ENCODE data around the gene CLBA1.

The CLBA1 gene

DNA sequence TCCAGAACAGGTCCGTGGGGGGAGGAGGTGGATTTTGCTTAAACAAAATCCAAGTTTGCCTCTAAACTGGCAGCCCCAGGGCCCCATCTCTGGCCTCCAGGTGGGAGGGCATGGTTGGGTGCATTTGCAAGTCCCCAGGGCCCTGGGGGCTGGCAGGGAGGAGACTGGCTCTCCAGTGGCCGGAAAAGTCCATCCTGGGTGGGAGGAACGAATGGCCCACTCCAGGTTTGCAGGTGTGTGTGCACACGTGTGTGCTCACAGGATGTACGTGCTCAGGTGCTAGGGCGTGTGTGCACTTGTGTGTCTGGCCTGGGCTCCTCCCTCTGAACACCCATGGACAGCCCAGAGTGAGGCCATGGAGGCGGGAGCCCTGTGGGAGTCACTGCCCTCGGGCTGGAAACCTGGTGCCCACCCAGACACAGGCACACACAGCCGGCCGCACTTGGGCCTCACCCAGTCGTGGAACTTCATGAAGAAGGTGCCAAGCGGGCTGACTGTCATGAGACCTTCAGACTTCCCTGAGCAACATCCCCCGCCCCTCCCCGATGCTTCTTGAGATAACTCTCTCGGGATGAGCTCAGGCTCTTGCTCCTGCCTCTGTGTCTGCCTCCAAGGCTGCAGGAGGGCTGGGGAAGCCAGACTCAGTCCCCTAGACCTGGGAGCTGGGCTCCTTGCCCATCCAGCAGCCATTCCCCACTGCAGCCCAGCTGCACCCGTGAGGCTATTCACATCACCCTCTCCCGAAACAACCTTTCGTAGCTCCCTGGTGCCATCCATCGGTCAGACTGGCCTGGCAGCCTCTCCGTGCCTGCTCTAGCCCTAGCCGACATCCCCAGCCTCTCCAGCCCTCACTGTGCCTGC is 16.8 kb upstream of the CLBA1 start:
- no peak for TF ChIP-seq GATA3 (IDR thresholded peaks at IDR 0.05; ENCODE audit: low read depth, low read length)
- no peak for TF ChIP-seq GATA2 (IDR thresholded peaks at IDR 0.05; ENCODE audit: low read depth, low read length)

DNA sequence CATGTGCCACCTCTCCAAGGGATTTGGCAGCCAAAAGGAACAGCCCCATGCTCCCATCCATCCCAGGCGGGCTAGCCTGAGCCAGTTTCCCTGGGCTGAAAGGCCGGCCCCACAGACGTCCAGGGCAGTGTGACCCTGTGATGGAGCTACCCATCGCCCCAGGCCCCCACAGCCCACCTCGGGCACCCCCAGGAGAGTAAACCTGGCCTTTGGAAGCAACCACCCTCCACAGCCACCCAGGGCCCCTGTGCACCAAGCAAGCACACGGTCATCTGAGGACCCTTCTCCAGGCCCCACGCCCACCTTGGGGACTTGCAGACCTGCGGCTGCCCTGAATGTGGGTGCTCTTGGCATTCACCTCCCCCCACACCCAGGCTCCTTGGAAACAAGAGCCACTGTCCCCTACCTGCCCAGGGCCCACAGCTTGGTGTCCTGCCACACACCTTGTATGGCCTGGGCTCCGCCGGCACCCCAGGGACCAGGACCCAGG is 15.8 kb upstream of the CLBA1 start:
- TF ChIP-seq GATA2 (IDR thresholded peaks at IDR 0.05; ENCODE audit: low read depth, low read length): no peak
- TF ChIP-seq GATA3 (IDR thresholded peaks at IDR 0.05; ENCODE audit: low read depth, low read length): no peak

DNA sequence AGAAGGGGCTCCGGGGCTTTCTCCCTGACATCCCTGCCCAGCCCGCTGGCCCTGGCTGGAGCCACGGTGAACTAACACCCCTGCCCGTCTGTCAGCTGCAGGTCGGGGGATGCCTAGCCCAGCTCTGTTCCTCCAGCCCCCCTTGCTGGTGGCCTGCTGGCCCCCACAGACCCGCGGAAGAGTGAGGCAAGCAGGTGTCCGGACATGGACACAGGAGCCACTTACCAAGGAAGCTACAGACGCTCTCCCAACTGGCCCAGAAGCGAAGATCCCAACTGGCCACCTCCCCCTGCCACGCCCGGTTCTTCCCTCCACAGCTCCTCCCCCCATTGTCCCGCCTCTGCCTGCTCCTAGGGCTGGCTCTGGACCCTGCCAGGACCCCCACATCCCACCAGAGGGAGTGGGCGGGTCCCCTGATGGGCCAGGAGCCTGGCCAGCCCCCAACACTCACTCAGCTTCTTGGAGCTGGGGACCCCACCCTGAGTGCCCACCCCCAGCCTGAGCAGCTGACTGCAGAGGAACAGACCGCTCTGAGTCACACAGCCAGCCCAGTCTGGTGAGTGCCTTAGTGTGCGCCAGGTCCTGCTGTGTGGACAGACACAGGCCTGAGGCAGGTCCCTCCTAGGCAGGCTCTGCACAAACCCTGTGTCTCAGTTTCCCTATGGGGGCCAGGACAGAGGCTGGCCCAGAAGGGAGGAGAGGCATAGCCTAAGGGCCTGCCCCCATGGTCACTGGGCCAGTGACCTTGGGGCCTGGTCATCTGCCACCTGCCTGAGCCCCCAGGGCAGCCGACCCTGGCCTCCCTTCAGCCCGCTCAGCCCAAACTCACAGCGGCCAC is 15.1 kb upstream of the CLBA1 start:
- TF ChIP-seq GATA2 (IDR thresholded peaks at IDR 0.05; ENCODE audit: low read depth, low read length) (no peak), GATA3 (IDR thresholded peaks at IDR 0.05; ENCODE audit: low read depth, low read length) (no peak)

DNA sequence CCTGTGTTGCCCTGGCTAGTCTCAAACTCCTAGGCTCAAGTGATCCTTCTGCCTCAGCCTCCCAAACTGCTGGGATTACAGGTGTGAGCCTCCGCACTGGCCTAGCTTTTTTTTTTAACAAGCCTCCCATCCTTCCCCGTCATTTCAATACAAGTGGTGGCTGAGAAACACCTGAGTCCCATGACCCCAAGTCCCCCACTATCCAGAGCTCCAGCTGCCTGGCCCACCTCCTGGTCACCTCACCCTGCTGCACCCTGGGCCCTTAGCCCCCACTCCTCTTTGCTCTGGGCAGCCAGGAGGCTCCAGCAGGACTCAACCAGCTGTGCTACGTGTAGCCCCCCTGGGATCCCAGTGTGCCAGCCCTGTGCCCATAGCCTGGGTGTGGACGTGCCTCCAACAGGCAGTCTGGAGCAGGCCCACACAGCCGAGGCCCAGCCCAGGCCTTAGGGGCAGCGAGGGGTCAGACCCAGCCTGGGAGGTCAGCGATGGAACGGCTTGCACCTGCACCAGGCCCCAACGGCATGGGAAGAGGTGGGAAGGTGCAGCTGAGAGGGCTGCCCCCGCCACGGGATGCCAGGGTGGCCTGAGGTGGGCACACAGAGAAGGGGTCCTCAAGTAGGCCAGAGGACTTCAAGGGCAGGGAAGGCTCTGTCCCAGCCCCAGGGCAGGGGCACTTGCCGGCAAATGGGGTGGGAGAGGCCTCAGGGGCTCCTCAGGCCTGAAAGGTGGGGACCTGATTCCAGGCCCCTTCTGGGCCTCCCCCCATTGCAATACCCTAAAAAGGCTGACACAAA is 13.9 kb upstream of the CLBA1 start:
- TF ChIP-seq GATA2 (IDR thresholded peaks at IDR 0.05; ENCODE audit: low read depth, low read length): no peak
- TF ChIP-seq GATA3 (IDR thresholded peaks at IDR 0.05; ENCODE audit: low read depth, low read length): no peak

DNA sequence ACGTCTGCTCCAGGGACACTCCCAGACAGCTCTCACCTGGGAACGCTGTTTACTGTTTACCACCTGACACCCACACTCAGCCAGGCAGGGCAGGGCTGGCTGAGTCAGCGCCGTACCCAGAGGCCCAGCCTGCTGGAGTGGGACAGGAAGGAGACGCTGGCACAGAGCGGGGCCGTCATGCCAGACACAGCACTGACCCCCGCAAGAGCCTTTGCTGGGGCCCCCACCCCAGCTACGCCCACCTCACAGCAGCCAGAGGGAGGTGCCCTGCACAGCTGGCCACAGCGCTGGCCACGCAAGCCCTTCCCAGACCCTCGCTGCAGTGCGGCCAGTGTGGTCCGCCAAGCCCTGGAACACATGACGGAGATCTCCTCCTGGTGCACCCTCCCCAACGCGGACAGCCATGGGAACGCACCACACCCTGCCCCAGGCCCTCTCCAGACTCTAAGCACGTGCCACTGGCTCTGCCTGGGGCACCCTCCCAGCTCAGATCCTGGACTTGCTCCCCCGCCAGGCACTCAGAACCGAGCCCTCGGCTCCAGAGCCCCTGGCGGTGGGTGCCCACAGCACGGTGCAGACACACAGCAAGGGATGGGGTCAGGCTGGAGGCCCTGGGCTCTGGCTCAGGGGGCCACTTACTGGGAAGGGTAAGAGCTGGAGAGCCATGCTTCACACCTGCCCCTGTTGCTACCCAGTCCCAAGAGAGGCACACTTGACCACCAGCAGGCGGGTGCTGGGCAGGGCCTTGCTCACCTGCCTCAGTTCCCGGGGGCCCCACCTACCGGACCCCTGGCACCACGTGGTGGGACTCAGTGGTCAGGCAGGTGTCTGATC is 13.1 kb upstream of the CLBA1 start:
- TF ChIP-seq GATA3 (IDR thresholded peaks at IDR 0.05; ENCODE audit: low read depth, low read length): no peak
- no peak for TF ChIP-seq GATA2 (IDR thresholded peaks at IDR 0.05; ENCODE audit: low read depth, low read length)

DNA sequence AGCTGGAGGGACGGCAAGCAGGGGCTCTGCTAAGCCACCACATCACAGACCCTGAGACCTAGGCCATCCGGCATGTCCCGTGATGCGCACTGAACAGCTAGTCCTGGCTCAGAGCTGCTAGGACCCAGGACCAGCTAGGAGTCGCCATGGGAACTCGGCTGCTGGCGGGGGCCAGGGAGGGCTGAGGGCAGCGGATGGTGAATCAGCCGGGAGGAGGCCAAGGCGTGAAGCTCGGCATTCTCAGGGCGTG is 12.5 kb upstream of the CLBA1 start:
- TF ChIP-seq GATA2 (IDR thresholded peaks at IDR 0.05; ENCODE audit: low read depth, low read length): no peak
- no peak for TF ChIP-seq GATA3 (IDR thresholded peaks at IDR 0.05; ENCODE audit: low read depth, low read length)

DNA sequence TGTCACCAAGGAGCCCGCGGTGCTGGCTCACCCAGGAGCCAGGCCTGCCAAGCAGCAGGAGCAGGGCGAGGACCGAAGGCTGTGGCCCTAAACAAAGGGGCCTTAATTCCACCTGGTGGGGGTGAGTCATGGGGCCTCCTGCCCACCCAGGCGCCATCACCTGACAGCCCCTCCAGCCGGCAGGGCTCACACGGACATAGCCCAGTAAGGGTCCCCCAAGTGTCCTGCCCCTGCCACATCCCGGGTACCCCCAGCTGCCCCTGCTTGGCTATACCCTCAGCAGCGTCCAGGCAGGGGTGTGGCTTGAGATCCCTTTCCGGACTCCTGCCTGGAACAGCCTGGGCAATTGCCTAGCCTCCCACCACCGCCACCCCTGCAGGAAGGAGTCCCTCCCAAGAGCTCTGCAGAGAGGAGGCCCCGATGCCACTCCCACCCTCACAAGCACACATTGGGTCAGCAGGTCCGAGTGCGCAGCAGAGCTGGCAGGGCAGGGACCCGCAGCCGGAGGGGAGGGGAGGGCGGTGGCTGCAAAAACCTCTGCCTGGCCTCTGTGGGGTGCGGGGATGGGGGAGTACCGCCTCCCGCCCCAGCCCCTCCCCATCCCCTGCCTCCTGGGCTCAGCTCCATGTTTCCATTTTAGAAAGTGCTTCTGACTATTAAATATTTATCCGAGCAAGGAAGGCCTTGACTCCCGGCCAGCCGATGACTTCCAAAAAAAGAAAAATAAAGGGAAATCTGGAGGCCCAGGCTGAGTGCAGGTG is 12.0 kb upstream of the CLBA1 start:
- TF ChIP-seq GATA3 (IDR thresholded peaks at IDR 0.05; ENCODE audit: low read depth, low read length): no peak
- TF ChIP-seq GATA2 (IDR thresholded peaks at IDR 0.05; ENCODE audit: low read depth, low read length): no peak

DNA sequence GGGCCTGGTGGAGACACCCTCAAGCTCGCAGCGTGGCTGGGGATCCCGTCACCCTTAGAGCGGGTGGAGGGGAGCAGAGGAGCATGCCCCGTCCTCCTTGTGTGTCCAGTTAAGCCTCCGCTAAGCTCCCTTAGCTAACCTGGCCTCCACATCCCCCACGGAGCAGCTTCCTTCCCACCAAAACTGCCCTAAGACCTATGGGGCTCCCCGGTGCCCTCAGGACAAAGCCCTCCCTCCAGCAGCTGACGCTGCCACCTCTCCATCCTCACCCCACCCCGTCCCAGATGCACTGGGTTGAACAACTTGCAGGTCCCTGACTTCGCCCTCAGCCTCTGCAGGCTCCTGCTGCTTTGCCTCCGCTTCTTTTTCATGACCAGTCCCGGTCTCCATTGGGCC is 11.4 kb upstream of the CLBA1 start:
- TF ChIP-seq GATA3 (IDR thresholded peaks at IDR 0.05; ENCODE audit: low read depth, low read length) (no peak), GATA2 (IDR thresholded peaks at IDR 0.05; ENCODE audit: low read depth, low read length) (no peak)

DNA sequence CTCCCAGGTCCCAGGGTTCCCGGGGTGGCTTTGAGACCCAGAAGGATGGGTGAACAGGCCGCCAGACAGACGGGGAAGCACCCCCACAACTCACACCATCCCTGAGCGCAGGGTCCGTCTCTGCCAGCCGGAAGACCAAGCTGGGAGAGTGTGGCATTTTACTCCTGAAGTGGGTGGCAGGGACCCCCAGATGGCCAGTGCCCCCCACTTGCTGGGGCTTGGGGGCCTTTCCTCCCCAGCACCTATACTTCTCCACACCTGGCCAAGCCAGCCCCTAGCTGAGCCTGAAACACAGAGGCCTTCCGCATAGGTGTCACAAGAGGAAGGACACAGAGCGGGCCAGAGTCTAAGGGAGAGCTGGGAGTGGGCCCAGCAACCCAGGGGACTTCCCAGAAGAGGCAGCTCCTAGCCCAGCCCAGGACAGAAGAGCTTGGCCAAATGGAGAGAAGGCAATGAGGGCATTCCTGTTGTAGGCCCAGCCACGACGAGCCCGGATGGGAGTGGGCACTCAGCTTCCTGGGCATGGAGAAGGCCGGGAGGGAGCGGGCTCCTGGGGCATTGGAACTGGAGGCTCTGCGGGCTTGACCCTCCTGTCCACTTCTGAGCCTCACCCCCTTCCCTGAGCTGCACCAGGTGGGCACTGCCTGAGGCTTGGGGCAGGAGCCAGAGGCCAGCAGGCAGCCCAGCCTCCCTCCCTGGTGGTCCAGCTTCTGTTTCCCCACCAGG is 10.8 kb upstream of the CLBA1 start:
- TF ChIP-seq GATA2 (IDR thresholded peaks at IDR 0.05; ENCODE audit: low read depth, low read length) (no peak), GATA3 (IDR thresholded peaks at IDR 0.05; ENCODE audit: low read depth, low read length) (no peak)

DNA sequence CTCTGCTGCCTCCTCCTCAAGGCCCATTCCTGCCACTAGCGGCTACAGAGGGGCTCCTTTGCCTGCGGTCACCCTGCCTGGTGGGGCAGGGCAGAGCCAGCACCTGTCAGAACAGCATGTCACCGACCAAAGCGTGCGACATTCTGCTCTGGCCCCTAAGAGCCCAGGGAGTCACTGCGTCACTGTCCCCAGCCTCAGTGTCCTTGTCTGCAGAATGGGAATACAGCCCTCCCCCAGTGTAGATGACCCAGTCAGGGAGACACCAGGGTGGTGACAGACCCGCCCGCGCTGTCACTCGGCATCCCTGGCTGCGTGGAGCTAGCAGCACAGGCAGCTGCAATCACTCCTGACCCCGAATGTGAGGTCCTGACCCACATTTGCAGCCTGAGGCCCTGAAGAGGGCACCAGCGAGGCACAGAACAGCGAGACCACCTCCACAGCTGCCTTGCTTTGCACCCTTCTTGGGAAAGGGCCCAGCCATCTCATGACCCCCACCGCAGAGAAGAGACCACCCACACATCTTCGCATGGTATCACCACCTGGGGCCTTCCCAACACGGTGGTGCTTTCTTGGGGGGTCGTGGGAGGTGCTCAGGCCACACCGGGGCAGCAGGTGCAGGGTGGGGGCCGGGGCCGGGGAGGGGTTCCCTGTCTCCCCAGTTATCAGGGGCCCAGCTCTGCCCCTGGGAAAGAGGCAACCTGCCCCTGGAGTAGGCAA is 9.9 kb upstream of the CLBA1 start:
- TF ChIP-seq GATA3 (IDR thresholded peaks at IDR 0.05; ENCODE audit: low read depth, low read length) (no peak), GATA2 (IDR thresholded peaks at IDR 0.05; ENCODE audit: low read depth, low read length) (no peak)

DNA sequence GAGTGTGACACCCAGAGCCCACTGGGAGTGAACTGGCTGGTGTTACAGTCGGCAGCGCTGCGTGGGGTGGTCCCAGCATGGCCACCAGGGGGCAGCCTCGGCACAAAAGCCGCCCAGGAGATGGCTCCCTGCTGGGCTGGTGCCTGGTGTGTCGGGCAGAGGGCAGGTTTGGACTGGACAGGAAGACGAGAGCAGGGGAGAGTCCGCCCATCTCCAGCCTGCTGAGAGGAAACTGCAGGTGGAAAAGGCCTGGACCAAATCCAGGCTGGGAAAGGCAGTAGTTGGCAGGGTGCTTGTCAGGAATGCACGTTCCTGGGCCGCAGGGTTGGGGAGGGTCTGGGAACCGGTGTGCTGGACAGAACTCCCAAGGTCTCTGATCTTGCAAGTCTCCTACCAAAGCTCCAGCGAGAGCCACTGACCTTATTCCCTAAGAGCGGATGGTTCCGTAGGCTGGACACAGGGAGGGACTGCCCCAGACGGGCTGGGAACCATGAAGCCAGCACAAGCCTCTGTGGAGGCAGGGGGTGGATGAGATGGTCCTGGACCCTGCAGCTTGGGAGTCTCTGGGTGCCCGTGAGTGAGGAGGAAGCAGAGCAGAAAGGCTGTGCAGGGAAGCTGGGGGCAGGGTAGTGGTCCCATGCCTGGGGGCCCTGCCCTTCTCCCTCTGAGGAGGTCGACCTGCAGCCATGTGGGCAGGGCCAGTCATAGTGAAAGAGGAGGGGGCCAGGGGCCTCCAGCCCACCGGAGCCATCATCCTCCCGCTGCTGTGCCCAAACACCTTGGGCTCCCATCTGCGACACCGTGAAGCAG is 9.2 kb upstream of the CLBA1 start:
- TF ChIP-seq GATA3 (IDR thresholded peaks at IDR 0.05; ENCODE audit: low read depth, low read length) (no peak), GATA2 (IDR thresholded peaks at IDR 0.05; ENCODE audit: low read depth, low read length) (no peak)
